NCI-H1436 (cell line): ENCODE measurements around the gene ACOT7.

Experiments used
- DNase-seq: peaks from one replicate; lab custom pipeline; 2025; lab: John Stamatoyannopoulos, UW

The ACOT7 gene

DNA sequence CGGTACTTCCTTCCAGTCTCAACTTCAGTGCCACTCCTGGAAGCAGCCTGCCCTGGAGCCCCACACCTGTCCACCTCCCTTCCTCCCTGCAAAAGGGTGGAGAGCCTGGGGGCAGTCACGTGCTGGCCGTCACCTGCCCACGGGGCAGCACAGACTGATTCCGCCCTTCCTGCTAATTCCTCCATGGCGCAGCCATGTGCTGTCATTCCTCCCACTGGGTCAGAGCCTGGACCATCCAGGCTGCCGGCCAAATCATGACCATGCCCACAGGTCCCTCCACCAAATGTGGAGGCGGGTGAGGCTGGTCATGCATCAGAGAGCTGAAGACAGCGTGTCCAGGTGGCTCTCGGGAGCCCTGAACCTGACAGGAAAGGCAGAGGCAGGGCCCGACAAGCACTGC, 108.2 kb downstream of the ACOT7 start:
- no peak for DNase-seq

DNA sequence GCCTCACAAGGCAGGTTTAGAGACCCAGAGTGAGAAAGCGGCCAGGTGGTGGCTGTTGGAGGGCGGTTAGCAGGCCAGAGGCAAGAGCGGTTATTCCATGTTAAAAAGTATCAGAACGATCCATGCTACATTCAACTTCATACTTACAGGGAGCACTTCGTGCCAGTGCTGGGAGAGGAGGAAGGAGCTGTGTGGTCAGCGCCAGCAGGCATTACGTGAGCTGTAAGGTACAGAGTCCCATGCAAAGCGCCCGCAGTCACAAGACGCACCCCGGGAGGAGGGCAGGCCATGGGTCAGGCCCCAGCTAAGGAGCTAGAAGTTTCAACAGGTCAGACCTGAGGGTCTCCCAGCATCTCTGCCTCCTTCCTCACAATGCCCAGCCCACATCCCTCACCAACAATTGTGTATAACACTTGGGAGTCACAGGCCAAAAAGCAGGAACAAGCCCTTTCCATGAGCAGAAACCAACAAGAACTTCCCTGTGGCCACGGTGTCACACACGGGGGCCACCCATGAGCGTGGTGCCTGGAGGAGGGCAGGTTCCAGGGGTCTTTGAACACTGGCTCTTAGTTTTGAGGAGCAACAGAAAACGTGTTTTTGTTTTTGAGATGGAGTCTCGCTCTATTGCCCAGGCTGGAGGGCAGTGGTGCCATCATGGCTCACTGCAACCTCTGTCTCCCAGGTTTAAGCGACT, 110.8 kb downstream of the ACOT7 start:
- DNase-seq, result no peak

DNA sequence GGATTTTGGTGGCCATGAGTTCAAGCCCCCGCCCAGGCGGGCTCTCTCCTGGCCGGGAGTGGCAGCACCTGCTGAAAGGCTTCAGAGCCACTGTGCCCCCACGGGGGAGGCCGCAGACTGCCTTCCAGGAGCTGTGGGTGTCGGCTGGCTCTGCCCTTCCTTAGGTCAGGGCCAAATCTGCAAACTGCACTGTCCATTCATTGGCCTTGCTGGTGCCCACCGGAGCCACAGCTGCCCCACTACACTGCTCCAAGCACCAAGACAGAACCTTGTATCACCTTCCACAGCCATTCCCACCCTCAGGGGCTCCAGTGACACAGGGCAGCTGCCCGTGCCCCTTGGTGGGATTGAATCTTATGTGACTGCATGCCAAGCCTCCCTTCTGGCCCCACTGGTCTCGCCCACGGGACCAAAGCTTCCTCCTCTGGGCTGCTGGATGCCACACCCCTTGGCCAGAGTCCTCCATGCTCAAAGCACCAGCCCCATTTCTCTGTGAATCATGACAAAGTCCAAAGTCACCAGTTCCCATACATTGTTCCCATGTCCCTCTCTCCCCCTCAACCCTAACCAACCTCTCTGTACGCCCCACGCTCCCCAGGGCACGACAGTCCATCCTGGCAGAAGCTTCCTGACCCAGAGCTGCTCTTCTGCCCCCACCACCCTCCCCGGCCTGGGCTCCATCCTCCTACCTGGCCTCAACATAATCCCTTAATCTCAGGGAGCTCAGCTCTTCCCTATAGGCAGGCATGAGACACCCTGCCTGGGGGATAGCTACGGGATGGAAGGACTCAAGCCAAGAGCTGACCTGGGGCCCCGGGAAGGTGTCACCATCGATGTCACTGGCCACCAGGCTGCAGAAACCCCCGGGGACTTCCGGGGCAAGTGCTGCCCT, 111.8 kb downstream of the ACOT7 start:
- DNase-seq, result no peak

DNA sequence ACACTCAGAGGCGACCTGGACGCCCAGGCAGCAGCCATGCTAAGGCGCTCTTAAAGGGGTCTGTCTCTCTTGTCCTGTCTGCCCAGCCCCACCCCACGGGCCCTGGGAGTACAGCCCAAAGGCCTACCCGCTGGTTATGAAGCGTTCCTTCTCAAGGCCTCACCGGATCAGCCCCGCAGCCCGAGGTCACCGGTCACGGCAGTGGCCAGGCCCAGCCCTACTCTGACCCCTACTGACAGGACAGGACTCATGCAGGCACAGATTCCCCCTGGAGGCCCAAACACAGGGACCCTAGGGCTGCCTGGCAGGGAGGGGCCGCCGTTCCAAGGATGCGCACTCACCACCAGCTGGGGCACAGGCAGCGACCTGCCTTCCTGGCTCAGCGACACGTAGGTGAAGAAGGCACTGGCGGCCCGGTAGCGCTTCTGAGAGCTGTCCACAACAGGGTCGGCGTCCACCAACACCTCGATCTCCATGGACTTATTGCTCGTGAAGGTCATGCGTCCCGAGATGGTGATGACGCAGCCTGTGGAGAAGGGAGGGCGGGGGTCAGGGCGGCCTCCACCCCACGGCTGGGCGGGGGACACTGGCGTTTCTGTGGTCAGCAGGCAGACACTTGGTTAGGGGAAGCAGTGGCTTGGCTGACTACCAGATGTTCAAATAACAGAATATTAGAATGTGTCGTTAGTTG, 112.7 kb downstream of the ACOT7 start:
- DNase-seq, result no peak

DNA sequence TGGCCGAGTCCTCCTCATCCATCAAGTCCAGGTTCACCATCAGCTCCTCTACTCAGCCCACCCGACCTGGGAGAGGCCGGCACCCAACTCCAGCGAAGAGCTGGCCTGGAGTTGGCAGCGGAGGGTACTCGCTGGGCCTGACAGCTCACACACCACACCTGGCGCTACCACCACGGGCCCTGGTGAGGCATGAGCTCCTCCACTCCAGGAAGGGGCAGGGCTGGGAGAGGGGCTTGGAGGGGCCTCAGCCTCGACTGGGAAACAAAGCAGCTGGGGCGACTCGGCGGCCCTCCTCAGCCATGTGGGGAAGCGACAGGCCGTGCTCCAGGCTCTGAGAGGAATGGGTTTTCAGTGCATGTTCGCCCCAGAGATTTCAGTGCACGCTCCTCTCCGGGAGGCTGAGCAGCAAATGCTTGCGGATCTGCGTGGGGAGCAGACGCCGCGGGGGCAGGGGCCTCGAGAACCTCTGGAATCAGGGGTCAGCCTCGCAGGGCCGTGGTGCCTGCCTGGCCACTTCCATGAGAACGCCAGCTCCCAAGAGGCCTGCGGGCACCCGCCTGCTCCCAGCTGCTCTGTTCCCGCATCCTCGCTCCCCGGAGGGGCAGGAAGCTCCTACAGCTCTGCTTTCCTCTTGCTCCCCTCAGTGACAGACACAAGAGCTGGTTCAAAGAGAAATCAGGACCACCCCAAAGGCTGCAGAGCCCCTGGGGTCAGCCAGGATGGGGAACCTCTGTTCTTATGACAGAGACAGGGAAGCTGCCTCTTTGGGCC, 113.8 kb downstream of the ACOT7 start:
- no peak for DNase-seq

DNA sequence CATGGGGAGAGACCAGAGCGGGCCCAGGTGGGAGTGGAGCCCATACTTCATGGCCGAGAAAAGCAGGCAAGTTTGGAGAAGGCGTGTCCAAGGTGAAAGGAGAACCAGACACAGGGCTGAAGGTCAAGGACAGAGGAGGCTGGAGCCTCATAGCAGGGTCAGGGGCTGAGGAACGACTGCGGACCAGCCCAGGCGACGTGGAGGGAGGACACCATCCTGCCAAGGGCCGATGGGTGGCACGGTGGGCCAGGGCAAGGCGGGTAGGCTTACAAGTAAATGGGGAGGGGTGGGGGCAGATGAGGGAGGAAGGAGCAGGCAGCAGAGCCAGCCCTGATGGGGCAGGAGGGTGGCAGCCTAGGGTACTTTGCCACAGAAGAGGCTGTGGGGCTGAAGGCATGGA, 114.5 kb downstream of the ACOT7 start:
- no peak for DNase-seq

DNA sequence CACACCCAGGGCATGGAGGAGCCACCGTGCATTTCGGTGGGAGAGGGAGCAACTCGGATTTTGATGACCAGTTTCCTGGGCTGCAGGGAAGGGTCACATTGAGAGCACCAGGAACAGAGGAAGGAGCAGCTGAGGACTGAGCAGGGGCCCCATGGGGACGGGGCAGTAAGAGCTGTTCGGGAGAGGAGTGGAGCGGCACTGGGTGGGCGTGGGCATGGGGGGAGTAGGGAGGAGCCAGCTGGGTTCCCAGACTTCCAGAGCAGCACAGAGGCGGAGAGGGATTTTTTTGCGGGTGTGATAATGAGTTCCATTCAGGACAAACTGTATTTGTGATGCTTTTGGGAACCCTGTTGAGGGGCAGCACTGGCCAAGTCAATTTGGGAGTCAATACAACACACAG, 115.3 kb downstream of the ACOT7 start:
- no peak for DNase-seq

DNA sequence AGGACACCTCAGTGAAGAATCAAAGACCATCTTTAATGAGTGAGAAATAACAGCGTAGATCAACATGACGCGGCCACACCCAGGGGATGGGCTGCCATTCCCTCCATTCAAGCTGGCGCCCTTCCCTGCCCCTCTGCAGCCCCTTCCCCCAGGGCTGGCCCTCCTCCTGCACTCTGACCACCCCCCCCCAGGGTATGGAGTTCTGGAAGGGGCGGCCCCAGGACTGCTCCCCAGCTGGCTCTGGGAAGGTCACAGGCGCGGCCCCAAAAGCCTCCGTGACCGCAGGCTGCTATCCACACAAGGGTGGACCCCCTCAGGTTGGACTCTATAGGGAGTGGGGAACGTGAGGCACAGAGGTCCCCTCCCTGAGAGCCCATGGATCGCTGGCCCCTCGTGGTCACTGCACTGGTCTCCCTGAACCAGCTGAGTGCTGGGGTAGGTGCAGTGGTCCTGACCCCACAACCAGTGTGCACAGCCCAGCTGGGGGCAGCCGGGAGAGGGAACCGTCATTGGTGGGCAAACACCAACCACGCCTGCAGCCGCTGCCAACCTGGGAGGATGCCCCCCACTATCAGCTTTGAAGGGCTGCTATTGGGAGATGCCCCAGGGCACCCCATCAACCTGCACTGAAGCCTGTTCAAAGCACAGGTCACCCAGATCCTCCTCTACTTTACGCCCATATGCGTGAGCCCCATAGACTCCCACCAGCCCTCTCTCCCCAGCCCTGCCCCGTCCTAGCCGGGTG, 116.6 kb downstream of the ACOT7 start:
- DNase-seq, result no peak

DNA sequence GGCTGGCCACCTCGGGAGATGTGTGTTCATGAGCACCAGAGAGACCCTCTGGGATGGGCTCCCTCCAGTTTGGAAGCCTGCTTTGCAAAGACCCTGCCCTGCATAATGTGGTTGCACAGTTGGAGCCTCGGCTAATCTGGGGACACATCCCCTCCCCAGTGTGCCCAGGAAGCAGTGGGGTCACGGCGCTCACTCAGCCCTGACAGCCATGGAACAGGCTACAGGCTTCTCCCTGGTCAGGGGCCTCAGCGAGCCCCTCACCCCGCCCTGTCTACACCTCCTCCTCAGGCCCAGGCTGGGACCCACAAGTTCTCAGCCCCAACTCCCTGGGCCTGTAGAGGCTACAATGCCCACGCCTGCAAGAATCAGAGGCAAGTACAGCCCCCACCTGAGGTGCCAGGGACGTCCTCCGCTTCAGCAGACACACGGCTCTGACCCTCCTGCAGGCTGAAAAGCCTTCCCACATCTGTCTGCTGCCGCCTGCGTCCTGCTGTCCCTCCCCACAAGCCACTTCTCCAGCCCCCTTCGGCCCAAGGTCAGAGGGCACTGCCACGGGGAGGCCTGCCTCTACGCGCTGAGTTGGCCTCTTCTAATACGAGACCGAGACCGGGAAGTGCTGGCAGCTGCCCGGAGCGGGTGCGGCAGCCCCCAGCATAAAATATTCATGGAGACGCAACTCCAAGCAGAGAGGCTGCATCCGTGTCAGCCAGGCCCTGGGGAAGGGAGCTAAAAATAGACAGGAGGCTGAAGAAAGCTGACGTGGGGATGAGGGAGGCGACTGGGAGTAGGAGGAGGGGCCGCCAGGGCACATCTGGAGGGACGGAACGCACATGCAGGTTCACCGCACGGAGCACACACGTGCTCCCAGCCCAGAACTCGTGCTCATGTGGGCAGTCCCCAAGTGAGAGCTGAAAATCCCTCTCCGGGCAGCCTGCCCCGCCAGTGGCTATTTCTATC, 117.5 kb downstream of the ACOT7 start:
- no peak for DNase-seq

DNA sequence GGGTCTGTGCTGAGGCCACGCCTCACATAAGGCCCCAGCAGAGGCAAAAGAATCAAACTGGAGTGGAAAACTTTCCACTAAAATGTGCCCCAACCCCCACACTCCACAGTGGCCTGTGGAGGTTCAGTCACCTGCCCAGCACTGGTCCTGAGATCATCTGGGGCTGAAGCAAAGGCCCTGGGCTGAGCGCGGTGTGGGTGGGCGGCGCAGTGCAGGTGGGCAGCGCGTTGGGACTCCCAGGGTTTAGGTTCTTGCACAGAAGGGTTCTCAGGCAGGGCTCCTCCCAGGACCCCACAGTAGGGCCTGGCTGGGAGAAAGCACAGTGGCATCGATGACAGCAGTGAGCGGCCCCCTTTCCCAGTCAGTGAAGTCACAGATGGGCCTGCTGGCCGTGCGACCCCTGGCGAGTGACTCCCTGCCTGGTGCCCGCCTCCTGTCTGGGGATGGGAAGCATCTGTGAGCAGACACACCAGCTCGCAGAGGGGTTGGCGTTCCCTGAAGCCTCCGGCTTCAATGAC, 118.9 kb downstream of the ACOT7 start:
- no peak for DNase-seq

DNA sequence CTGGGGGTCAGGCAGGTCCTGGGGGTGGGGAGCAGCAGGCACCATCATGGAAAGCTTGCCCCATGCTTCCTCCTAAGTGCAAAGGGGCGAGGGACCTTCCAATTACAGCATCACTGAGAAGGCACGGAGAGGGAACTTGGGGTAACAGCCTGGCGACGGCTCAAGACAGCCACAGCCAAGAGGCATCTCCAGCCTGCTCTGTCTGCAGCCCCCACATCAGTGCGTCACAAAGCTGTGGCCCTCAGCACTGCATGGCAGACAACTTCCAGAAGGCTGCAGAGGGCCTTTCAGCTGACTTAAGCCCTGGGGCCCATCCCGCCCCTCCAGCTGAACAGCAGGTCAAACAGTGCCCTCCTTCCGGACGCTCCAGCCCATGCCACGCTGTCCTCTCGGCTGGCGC, 119.5 kb downstream of the ACOT7 start:
- no peak for DNase-seq

DNA sequence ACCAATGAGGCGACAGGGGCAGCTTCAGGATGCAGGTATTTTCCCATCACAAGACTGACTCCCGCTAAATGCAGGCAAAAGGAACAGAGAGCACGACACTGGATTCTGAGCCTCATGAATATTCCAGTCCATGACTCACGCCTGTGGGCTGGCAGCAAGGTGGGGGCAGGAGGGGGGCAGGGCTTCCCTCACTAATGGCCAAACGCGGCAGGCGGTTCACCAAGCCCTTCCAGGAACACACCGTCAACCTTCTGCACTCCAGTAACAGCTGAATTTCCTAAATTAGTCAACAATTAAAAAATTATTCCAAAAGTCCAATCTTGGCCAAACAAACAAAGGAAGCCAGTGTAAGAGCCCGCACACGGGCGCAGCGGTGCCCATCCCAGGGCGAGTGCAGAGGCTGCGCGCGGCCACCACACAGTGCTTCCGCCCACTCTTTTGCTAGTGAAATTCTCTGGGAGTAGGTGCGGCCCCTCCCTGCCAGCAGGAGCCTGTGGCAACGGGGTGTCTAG, 120.1 kb downstream of the ACOT7 start:
- peak; percentile 35 for DNase-seq

DNA sequence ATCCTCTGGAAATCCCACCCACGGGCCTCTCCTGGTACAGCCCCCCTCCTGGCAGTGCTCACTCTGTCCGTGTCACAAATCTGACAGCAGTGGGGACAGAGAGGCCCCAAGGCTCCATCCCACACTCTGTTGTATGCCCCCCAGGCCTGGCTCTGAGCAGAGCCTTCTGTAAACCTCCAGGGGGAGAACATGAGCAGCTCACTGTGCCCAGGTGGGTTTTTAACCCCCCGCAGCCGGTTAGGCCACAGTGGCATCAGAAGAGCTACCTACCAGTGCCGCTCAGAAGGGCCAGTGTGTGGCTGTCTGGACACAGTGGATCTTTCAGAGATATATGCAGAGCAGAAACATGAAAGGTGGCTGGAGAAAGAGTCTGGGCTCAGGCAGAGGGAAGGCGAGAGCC, 120.7 kb downstream of the ACOT7 start:
- DNase-seq, result no peak

DNA sequence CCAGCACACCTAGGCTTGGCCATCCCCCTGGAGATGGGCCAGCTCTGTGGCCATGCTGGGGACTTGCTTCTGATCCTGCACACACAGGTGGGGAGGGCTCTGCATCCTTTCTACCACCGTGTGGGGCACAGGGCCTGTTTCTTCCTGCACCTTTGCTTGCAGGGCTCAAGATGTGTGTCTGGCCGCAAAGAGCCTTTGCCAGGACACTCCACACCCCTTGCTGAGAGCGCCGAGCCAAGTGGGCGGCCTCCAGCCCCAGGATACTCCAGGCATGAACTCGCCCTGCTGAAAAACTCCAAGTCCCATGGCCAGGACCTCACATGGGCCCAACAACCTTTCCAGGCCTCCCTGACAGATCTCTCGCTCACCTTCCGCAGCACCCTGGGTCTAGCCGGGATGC, 121.1 kb downstream of the ACOT7 start:
- no peak for DNase-seq

DNA sequence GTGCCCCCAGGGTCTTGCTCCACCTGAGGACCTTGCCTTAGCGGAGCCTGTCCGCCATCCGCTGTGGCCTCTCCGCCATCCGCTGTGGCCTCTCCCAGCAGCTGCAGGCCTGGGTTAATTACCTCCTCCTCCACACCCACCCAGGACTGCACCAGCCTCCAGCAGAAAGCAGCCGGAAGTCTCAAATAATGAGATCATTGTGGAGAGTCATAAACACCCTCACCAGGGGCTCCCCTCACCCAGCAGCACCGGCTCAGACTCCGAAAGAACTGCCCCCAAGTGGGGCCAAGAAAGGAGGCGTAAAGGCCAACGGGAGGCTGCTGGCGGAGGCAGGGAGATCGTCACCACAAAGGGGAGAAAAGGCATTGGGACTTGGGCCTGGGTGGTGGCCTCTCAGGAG, 122.0 kb downstream of the ACOT7 start:
- peak; percentile 46 for DNase-seq

DNA sequence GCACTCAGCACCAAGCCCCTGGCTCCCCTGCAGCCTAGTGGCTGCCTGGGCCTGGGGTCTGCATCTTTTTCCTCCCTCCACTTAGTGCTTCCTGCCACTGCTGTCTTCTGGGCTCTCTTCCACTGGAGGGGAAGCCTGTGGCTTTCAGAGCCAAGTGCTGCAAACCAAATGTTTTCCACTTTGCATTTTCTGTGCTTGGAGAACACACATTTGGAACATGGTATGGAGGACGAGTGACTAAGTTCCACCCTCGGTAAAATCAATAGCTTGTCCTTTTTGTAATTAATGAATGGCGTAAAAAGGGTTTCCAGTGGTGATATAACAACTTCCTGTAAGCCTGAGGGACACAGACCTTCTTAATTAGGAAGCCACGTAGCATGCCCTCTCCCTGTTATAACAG, 122.6 kb downstream of the ACOT7 start:
- no peak for DNase-seq

DNA sequence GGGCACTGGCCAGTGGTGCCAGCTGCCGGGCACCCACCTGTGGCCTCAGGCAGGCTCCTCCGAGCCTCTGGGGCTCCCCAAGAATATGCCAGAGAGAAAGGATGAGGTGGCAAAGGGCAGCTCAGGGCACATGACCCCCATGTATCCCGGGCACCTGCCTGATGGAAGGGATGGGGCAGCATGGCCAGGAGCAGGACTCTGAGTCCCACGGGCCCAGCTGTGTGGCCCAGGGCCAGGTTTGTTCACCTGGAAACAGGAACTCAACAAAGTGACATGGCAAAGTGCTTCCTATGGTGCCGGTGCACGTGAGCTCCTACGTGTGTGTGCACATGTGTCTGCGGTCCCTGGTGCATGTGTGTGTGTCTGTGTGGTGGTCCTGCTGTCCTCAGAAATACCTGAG, 123.2 kb downstream of the ACOT7 start:
- DNase-seq, result peak; percentile 34

DNA sequence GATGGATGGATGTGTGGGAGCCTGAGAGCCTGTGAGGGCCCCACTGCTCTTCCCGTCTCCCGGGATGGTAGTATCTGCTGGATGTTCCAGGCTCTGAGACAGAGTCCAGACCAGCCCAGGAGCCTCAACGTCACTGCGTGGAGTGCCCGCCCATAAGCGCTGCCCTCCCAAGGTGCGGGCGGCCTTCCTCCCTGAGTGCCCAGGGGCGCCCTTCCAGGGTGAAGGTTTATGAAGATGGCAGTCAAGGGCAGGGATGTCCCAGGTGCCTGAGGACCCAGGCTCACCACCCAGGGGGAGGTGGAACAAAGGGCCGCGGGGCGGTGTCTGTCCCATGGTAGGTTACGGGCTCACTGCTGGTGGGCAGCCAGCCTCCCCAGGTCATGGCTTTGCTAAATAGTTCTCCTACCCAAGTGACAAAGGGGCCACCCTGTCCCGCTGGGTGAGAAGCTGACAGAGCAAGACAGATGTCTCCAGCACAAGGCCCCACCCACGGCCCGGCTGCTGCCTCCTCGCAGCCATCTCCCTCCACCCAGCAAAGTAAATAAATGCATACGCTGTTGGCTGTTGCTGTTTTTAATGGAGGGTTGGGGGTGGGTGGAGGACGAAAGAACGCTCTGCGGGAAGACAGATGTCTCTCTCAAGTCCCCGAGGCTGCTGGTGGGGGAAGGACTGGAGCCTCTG, 123.7 kb downstream of the ACOT7 start:
- peak; percentile 53 for DNase-seq

DNA sequence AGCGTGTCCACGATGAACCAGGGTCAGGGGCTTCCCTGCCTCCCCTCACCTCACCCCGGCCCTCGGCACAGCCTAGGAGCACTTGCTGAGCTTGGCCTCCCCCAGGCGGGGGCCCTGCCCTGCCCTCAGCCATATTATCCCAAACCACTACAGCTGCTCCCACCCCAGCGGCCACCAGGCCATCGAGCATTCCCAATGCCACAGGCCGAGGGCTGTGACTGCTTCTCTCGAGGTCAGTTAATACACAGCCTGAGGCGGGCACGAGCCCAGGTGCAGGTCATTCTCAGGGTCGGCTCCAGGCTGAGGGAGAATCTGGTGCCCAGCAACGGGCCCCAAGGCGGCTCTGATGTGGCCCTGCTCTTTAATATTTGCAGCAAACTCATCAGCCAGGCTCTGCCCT, 124.3 kb downstream of the ACOT7 start:
- no peak for DNase-seq
